Subcutaneous adipose tissue (tissue), 4 donors: Measurements from ENCODE around the gene OR52H1. TPM values are rescaled to one million over a fixed set of nuclear protein-coding genes. Genes with fewer than 3 reads are reported as not detected.

Experiments
- CTCF ChIP-seq: fragments of 450-650 bp; IDR thresholded peaks from one replicate; pipeline ENCODE4 v1.5.1; 2016; ENCODE audit warnings: low read depth, mild to moderate bottlenecking, control low read depth, antibody characterized with exemption, moderate library complexity
- total RNA-seq, 4 donors: library from RNA; depleted of rRNA; stranded (reverse); fragments of >200 nt; gene quantifications; one replicate each; pipeline ENCODE4 v1.1.0, GENCODE V29; 2016

The OR52H1 gene
- total RNA-seq, 4 donors from 2014 or later = not detected

DNA sequence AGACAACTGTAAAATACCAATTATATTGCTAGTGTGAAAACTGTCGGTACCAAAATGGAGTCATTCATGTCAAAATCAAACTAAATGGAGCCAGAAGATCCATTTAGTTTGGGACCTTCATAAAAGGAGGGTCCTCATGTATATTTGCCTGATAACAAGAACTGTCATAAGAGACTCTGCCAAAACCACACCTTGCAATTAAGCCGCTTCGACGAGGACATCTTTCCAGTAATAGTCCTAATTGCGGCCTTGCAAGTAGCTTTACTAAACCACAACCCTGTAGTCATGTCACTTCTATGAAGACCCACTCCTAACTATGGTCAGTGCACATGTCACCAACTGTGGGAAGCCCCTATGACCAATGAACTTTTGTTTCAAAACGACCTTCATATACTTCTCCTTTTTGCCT, 47.9 kb downstream of the OR52H1 start:
- no peak for TF ChIP-seq CTCF

GRCh38 chr11:5499671-5500070, 48.7 kb downstream of the OR52H1 start:
- no peak for TF ChIP-seq CTCF

Other genes with a start within 250 kb of the OR52H1 start
- gene OR51B4, start 246.6 kb downstream of the OR52H1 start, total RNA-seq = not detected
- gene OR51B2, start 224.2 kb downstream of the OR52H1 start, total RNA-seq = not detected
- gene OR51B5, start 205.0 kb downstream of the OR52H1 start, total RNA-seq = under 1 TPM in 2 of 4 donors, not detected in 2; 0.66 to 0.85 TPM
- not detected for gene OR51B6, start 197.0 kb downstream of the OR52H1 start, total RNA-seq
- not detected for gene OR51M1, start 164.7 kb downstream of the OR52H1 start, total RNA-seq
- gene OR51Q1, start 126.4 kb downstream of the OR52H1 start, total RNA-seq = not detected
- gene OR51I1, start 107.0 kb downstream of the OR52H1 start, total RNA-seq = 1 to 10 TPM in 1 of 4 donors, not detected in 3; 2.9 TPM
- not detected for gene OR51I2, start 99.2 kb downstream of the OR52H1 start, total RNA-seq
- gene OR52D1, start 59.9 kb downstream of the OR52H1 start, total RNA-seq = not detected
- gene UBQLN3, start 38.6 kb downstream of the OR52H1 start, total RNA-seq = under 1 TPM in 3 of 4 donors, not detected in 1; 0.17 to 0.57 (median 0.49) TPM
- under 1 TPM; 0.34 to 0.98 (median 0.71) TPM for gene UBQLNL, start 31.8 kb downstream of the OR52H1 start, total RNA-seq
- gene OR52B6, start 32.3 kb upstream of the OR52H1 start, total RNA-seq = not detected
- gene TRIM6, start 48.1 kb upstream of the OR52H1 start, total RNA-seq = 1 to 10 TPM; 1.6 to 9.2 (median 3.4) TPM
- gene TRIM34, start 76.5 kb upstream of the OR52H1 start, total RNA-seq = 10 to 100 TPM in 1 of 4 donors, 1 to 10 TPM in 3; 4.1 to 12.1 (median 8.1) TPM
- gene TRIM5, start 136.5 kb upstream of the OR52H1 start, total RNA-seq = 10 to 100 TPM; 12.6 to 22.8 (median 16.7) TPM
- 10 to 100 TPM; 35.9 to 96.8 (median 64.8) TPM for gene TRIM22, start 141.2 kb upstream of the OR52H1 start, total RNA-seq
- gene OR56B1, start 187.9 kb upstream of the OR52H1 start, total RNA-seq = under 1 TPM in 2 of 4 donors, not detected in 2; 0.22 to 0.75 TPM
- gene OR52N4, start 205.7 kb upstream of the OR52H1 start, total RNA-seq = not detected
- under 1 TPM in 2 of 4 donors, not detected in 2; 0.33 to 0.44 TPM for gene OR52N5, start 234.8 kb upstream of the OR52H1 start, total RNA-seq
- not detected for gene OR52N1, start 242.7 kb upstream of the OR52H1 start, total RNA-seq